Body of pancreas (tissue), 4 donors: ENCODE measurements around the gene GPR52. TPM values are rescaled to one million over a fixed set of nuclear protein-coding genes. Genes with fewer than 3 reads are reported as not detected.

Source experiments
- ATAC-seq: fragments of 150-250 bp; one replicate; pipeline ENCODE4 v1.9.1; 2016
- DNase-seq, 4 donors: peaks; one replicate each; pipeline ENCODE4 v3.0.0-alpha.2; 2019
- H3K27ac ChIP-seq, 4 donors: fragments of 200-600 bp; sonication (generic); 1 replicate in 3 of 4; 2 replicates in 1 of 4; pipeline versions ENCODE4 v1.5.1 to v1.6.1; 2016 to 2019; ENCODE audit warnings: mild to moderate bottlenecking in 1 of 4, mixed read lengths in 1 of 4, moderate library complexity in 1 of 4
- H3K27me3 ChIP-seq, 2 donors: fragments of 200-600 bp; sonication (generic); one replicate each; pipeline ENCODE4 v1.6.0; 2016; ENCODE audit warnings: mild to moderate bottlenecking in 1 of 2
- H3K36me3 ChIP-seq, 2 donors: fragments of 200-600 bp; sonication (generic); replicated peaks in 1 of 2; 2 replicates each; pipeline ENCODE4 v1.5.1; 2016; ENCODE audit warnings: low read depth in 2 of 2; ENCODE audit not compliant: insufficient read depth in 1 of 2
- H3K4me1 ChIP-seq: fragments of 200-600 bp; sonication (generic); one replicate; pipeline ENCODE4 v1.6.0; 2016
- H3K4me3 ChIP-seq, 2 donors: fragments of 200-600 bp; sonication (generic); 1 replicate in 1 of 2; 2 replicates in 1 of 2; pipeline ENCODE4 v1.5.1; 2016 to 2019
- H3K9me3 ChIP-seq, 3 donors: fragments of 200-600 bp; sonication (generic); 1 replicate in 2 of 3; 2 replicates in 1 of 3; pipeline ENCODE4 v1.5.1; 2016
- POLR2A ChIP-seq, 3 donors: fragments of 450-650 bp; IDR thresholded peaks; one replicate each; pipeline ENCODE4 v1.6.1; 2016; ENCODE audit warnings: antibody characterized with exemption in 3 of 3, mild to moderate bottlenecking in 2 of 3
- WGBS, 2 donors: methylation state at CpG; one replicate each; pipeline ENCODE4 v1.1.5; 2017; 5-methylcytosine and 5-hydroxymethylcytosine counted together
- intact Hi-C: fragments of 100-400 bp; cut with DNase I; formaldehyde crosslinking; loops from one replicate; pipeline ENCODE4 v1.15.1; 2023
- total RNA-seq, 2 donors: library from RNA; depleted of rRNA; stranded (reverse); fragments of >200 nt; gene quantifications; one replicate each; pipeline ENCODE4 v1.1.0, GENCODE V29; 2016
- TF ChIP-seq, protein P1 (sequence below), 7 experiments: fragments of 450-650 bp in 4 of 7; fragments of 200-600 bp in 3 of 7; sonication (generic) in 3 of 7; IDR thresholded peaks; one replicate each; pipeline ENCODE4 v1.5.1; 2016 to 2019; ENCODE audit warnings: antibody characterized with exemption in 7 of 7

Gene GPR52
- total RNA-seq, 2 donors from 2014 or later: 3.3 to 3.9 TPM

DNA sequence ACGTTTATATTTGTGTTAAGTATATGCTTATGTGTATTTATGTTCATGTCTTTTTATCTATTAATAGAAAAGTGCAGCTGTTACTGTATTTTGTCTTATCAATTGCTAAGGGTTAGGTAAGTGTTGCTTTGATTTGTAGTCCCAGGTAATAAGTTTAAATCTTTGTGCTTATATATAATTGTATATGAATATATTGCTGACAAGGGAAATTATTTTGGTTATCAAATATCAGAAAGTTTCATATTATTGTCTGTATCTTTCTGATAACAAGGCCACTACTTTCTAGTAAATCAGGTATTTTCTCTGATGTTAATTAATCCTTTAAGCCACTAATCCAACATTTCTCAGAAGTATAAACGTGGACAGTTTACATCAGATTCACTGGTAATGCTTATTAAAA, 21.3 kb downstream of the GPR52 start:
- no peak overlapping the region for H3K4me3 ChIP-seq
- WGBS, 2 donors: 53 to 54% methylated on average over 2 of the region's 2 CpGs
- TF ChIP-seq, protein P1, sequence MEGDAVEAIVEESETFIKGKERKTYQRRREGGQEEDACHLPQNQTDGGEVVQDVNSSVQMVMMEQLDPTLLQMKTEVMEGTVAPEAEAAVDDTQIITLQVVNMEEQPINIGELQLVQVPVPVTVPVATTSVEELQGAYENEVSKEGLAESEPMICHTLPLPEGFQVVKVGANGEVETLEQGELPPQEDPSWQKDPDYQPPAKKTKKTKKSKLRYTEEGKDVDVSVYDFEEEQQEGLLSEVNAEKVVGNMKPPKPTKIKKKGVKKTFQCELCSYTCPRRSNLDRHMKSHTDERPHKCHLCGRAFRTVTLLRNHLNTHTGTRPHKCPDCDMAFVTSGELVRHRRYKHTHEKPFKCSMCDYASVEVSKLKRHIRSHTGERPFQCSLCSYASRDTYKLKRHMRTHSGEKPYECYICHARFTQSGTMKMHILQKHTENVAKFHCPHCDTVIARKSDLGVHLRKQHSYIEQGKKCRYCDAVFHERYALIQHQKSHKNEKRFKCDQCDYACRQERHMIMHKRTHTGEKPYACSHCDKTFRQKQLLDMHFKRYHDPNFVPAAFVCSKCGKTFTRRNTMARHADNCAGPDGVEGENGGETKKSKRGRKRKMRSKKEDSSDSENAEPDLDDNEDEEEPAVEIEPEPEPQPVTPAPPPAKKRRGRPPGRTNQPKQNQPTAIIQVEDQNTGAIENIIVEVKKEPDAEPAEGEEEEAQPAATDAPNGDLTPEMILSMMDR (IDR thresholded peaks at IDR 0.05): no peak
- no peak for TF ChIP-seq POLR2A (IDR thresholded peaks at IDR 0.05)

GRCh38 chr1:174469687-174470086, 21.9 kb downstream of the GPR52 start:
- DNase-seq (no peak), ATAC-seq (no peak)
- Histone ChIP-seq H3K27ac (no peak overlapping the region), H3K4me3 (no peak overlapping the region), H3K4me1 (no peaks in the 10 kb centered on the region), H3K9me3 (no peaks in the 10 kb centered on the region), H3K27me3 (no peaks in the 10 kb centered on the region), H3K36me3 (no peaks in the 10 kb centered on the region)
- 33 to 62% methylated on average over 1 of the region's 1 CpG for WGBS, 2 donors
- intact Hi-C loops: no loop called here
- TF ChIP-seq, protein P1 (IDR thresholded peaks at IDR 0.05): no peak
- TF ChIP-seq POLR2A (IDR thresholded peaks at IDR 0.05): no peak

More for the DNA sequence above, 21.3 kb downstream of the GPR52 start:
- Histone ChIP-seq H3K4me1 (no peaks in the 10 kb centered on the region), H3K36me3 (no peaks in the 10 kb centered on the region), H3K27ac (no peak overlapping the region), H3K27me3 (no peaks in the 10 kb centered on the region), H3K9me3 (no peaks in the 10 kb centered on the region)
- intact Hi-C loops: no loop called here
- DNase-seq: no peak
- ATAC-seq: no peak

DNA sequence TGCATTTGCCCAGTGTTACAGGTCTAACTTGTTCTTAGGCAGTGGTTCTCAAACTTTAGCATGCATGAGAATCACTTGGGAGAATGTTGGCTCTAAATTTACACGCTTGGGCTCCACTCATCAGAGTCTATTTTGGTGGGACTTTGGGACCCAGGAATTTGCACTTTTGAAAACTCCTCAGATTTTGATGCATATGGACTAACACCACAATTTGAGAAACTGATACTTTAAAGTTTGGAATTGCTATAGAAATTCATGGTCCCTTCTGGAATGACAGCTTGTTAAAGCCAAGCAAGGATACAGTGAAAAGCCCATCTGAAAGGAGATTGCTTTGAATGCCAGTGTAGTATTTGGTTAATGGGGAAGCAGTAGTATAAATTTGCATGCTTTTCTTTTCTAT, 31.5 kb downstream of the GPR52 start:
- ATAC-seq (no peak), DNase-seq (no peak)
- Histone ChIP-seq H3K9me3 (no peaks in the 10 kb centered on the region), H3K4me3 (no peak overlapping the region), H3K27me3 (no peaks in the 10 kb centered on the region), H3K4me1 (no peaks in the 10 kb centered on the region), H3K27ac (no peak overlapping the region), H3K36me3 (no peaks in the 10 kb centered on the region)
- intact Hi-C loops: no loop called here
- TF ChIP-seq, protein P1 (IDR thresholded peaks at IDR 0.05): no peak
- no peak for TF ChIP-seq POLR2A (IDR thresholded peaks at IDR 0.05)
- WGBS, 2 donors: 100% methylated on average over 1 of the region's 1 CpG

DNA sequence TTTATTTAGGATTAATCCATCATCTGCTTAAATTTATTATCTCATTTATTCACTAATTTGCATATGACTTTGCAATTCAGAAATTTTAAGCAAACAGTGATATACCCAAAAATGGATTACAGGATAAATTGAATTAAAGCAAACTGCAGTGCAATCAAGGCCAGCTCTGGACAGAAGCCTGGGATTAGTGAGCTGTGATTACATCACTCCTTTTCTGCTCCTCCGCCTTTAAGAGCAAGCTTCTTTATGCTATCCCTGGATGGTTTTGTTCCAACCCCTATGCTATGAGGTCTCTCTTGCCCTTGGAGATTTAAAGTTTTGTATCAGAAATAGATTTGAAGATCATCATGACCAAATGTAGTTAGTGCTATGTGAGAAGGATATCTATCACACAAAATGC, 32.6 kb downstream of the GPR52 start:
- no peak overlapping the region for H3K27ac ChIP-seq
- no peak for DNase-seq
- H3K9me3 ChIP-seq: no peaks in the 10 kb centered on the region
- intact Hi-C loops: no loop called here
- no peak for TF ChIP-seq POLR2A (IDR thresholded peaks at IDR 0.05)
- TF ChIP-seq, protein P1 (IDR thresholded peaks at IDR 0.05): no peak
- no peaks in the 10 kb centered on the region for H3K4me1 ChIP-seq
- ATAC-seq: no peak
- no peaks in the 10 kb centered on the region for H3K36me3 ChIP-seq
- WGBS, 2 donors: 83 to 100% methylated on average over 1 of the region's 1 CpG
- no peaks in the 10 kb centered on the region for H3K27me3 ChIP-seq
- H3K4me3 ChIP-seq: no peak overlapping the region

GRCh38 chr1:174491606-174492005, 43.8 kb downstream of the GPR52 start:
- no peak for TF ChIP-seq POLR2A (IDR thresholded peaks at IDR 0.05)
- TF ChIP-seq, protein P1 (IDR thresholded peaks at IDR 0.05): no peak
- no peaks in the 10 kb centered on the region for H3K27me3 ChIP-seq
- DNase-seq (no peak), ATAC-seq (no peak)
- WGBS, 2 donors: 89 to 96% methylated on average over 2 of the region's 2 CpGs
- no peaks in the 10 kb centered on the region for H3K4me1 ChIP-seq
- H3K4me3 ChIP-seq: no peak overlapping the region
- H3K36me3 ChIP-seq: no peaks in the 10 kb centered on the region
- intact Hi-C loops: no loop called here
- no peaks in the 10 kb centered on the region for H3K9me3 ChIP-seq
- no peak overlapping the region for H3K27ac ChIP-seq
